HG03565 (cell line): ENCODE results near the gene EFNB1.
A peak's percentile ranks its signal among the peaks of the same experiment; 100 is the strongest.
"Not testable (repeated sequence)": the region's sequence is repeated elsewhere in the genome, so short reads cannot be mapped to it uniquely, and the experiment has no call there.

Experiments used
- ATAC-seq: cut with Tn5 transposase; IDR thresholded peaks from one replicate; pipeline ENCODE4 v1.9.1; 2021; ENCODE audit warnings: mild to moderate bottlenecking, moderate library complexity; ENCODE audit not compliant: unreplicated experiment

The EFNB1 gene

DNA sequence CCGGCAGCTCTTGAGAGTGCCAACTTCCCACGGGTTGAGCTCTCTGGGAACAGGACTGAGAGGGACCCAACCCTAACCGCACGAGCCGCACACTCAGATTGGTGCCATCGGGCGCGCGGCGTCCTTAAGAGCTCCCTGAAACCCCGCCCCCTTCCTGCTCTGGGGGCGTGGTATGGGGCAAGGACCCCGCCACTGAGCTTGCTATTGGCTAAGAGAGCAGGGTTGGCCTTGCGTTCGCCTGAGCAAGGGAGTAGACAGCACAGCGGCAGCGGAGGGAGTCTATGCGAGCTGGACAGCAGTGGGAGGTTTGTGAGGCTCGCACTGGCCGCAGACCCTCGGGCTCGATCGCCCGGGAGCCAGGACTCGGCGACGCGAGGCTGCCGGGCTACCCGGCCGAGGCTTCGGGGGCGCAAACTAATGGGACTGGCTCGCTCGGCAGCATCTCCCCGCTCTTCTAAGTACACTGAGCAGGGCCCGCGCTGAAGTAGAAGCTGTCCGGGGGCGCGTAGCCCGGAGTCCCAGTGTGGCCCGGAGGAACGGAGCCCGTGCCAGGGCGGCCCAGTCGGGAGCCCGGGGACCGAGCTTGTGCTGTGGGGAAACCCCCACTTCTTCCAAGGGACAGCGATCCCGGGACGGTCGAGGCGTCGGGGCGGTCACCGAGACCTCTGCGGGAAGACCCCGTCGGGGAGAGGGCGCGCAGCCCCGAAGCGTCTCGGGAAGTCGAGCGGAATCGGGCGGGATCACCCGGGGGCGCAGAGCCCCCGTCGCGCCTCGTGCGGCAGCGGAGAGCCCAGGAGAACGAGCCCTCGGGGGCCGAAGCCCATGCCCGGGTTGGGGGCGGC is at the start of gene EFNB1:
Gene EFNB1, plus strand, starts transcription at position 282 of the 842 bp plus-strand sequence. CDS start 756 bp downstream, outside the sequence.
- peak; percentile 90 for ATAC-seq

DNA sequence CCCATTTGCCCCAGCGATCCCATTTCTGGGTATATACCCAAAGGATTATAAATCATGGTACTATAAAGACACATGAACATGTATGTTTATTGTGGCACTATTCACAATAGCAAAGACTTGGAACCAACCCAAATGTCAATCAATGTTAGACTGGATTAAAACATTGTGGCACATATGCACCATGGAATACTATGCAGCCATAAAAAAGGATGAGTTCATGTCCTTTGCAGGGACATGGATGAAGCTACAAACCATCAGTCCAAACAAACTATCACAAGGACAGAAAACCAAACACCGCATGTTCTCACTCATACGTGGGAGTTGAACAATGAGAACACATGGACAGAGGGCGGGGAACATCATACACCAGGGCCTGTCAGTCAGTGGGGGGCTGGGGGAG is 47.5 kb upstream of the EFNB1 start:
- ATAC-seq: not testable (repeated sequence)

DNA sequence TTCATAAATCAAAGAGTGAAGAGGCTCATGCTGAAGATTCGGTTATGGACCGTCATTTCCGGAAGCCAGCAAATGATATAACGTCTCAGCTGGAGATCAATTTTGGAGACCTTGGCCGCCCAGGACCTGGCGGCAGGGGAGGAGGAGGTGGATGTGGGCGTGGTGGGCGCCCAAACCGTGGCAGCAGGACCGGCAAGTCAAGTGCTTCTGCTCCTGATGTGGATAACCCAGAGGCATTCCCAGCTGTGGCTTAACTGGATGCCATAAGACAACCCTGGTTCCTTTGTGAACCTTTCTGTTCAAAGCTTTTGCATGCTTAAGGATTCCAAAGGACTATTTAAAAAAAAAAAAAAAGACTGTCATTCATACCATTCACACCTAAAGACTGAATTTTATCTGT is 44.0 kb upstream of the EFNB1 start:
- ATAC-seq: no peak

DNA sequence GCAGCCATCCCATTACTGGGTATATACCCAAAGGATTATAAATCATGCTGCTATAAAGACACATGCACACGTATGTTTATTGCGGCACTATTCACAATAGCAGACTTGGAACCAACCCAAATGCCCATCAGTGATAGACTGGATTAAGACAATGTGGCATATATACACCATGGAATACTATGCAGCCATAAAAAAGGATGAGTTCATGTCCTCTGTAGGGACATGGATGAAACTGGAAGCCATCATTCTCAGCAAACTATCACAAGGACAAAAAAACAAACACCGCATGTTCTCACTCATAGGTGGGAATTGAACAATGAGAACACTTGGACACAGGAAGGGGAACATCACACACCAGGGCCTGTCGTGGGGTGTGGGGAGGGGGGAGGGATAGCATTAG is 42.2 kb upstream of the EFNB1 start:
- not testable (repeated sequence) for ATAC-seq

GRCh38 chrX:68789966-68790365 is 38.9 kb upstream of the EFNB1 start:
- ATAC-seq: no peak

DNA sequence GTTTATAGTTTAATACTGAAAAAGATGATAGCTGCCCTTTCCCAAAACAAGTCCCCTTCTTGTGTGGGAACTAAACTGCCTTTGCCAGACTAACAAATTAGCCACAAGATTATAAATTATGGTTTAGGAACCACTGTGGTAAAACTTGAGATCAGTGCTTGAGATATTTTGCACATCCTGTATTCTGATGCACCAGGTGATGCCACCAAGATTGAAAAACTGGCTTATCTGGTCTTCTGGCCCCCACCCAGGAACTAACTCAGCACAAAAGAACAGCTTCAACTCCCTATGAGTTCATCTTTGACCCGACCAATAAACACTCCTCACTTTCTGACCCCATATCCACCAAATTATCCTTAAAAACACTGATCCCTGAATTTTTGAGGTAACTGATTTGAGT is 36.7 kb upstream of the EFNB1 start:
- no peak for ATAC-seq

DNA sequence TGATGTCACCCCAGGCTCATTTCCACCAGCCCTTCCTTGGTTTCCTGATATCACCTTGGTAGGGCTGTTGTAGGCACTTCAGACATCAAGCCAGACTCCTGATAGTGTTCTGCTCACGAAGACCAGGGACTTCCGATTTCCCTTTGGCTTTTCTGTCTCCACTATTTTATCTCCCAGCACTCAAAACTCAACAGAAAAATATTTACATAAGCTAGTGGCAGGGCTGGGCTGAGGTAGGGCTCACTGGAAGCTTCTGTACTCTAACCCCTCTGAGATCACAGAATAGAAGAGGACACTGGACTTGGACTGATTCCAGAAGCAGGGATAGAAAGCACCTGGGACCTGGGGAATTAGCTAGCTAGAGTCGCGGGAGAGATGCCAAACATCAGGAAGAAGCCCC is 34.4 kb upstream of the EFNB1 start:
- no peak for ATAC-seq

DNA sequence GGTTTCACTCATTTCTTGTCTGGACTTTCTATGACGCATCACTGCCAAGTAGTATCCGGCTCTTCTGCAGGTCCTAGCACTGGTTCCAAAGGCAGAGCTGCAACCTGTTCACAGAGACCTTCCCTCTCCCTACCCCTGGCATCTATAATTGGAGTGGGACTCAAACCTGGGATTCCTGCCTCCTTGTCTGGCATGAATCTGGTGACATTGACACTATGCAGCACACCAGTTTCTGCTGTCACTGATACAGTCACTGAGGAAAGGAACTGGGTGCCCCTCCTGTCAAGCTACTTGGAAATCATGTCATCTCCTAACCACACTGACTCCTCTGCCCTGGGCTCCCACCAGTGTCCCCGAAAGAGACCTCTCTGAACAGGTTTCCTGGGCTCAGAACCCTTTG is 33.1 kb upstream of the EFNB1 start:
- no peak for ATAC-seq

- not testable (repeated sequence) for ATAC-seq
Observed at GRCh38 chrX:68798400-68798799, 30.4 kb upstream of the EFNB1 start.

DNA sequence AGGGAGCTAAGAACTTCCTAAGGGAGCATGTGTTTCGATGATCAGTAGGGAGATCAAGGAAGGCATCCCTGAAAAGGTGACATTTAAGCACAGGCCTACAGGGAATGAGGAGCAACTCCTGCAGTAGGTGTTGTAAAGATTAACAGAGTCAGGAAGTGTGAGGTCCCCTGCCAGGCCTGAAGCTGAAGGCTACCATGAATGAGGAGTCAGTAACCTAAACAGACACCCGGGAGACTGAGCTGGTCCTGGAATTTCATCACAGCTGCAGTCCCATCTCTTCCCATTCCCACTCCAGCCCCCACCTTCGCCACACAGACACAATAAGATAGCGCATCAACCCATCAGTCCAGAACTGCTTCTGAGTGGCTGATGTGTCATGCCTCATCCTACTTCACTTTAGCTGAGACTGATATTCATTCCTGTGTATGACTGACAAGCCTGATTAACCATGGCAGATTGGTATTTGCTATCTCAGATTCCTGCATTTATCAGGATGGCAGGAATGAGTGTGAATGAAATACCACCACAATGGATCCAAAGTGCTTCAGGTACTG is 27.0 kb upstream of the EFNB1 start:
- ATAC-seq: no peak

- ATAC-seq: no peak
Observed at GRCh38 chrX:68807818-68808217, 21.0 kb upstream of the EFNB1 start.

DNA sequence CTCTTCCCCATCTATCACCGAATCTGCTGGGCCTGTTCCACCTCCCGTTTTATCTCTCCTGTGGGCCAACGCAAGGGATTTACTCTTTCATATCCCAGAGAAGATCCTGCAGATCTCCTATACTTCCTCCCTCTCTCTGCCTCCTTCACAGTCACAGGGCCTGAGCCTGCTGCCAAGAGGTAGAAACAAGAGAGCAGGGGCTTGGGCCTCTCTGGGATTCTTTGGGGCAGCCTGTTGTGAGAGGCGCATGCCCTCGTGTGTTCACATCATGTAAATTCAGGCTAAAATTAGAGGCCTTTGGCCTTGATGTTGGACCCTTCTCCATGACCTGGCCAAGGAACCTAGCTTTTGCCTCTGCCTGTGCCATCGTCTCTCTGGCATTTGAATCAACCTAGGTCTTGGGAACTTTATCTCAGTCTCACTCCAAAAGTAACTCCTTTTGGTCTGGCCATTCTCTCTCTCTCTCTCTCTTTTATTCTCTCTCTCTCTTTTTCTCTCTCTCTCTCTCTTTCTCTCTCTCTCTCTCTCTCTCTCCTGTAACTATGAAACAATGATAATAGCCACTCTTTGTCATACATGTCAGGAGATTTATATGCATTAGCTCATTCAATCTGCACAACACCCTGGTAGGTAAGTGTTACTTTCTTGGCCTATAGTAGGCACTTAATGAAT is 20.0 kb upstream of the EFNB1 start:
- no peak for ATAC-seq

DNA sequence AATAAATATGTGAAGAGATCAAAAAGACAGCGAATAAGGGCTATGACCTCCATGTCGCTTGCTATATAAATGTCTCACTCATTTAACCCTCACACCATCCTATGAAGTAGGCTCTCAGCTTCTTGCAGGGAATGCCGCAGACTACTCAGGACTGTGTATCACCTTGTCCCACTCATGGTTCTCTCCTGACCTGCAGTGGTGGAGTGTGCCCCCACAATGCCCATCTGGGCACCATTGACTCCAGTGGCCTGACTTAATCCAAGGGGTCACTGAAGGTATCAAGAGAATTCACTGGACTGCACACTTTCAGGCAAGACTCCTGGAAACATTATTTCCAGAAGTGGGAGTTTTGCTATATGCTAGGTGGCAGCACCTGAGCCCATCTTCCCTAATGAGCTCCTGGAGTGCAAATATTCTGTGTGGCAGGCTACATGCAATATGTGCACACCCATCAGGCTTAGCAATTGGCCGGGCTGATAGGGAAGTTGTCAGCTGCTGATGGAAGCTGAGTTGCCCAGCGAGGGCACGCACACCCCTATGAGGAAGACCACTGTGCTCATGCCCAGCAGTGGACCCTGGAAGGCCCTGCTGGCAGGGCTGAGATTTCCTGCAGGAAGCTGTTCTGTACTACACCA is 8.2 kb upstream of the EFNB1 start:
- no peak for ATAC-seq

DNA sequence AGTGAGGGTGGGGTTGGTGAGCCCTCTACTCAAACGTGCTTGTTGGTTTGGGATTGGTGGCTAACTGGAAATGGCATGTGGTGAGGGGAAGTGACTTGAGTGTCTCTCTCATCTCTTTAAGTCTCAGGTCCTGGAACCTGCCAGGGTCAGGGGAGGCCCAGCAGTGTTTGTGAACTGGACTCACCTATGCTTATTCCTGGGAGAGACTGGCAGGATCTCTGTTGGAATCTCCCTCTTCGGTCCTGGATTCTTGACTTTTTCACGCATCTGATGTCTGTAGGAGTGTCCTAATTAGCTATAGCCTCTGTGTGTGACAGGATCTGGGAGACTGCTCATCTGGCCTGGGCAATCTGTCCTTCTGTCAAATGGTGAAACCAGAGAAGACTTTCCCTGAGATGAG is 7.2 kb upstream of the EFNB1 start:
- no peak for ATAC-seq

DNA sequence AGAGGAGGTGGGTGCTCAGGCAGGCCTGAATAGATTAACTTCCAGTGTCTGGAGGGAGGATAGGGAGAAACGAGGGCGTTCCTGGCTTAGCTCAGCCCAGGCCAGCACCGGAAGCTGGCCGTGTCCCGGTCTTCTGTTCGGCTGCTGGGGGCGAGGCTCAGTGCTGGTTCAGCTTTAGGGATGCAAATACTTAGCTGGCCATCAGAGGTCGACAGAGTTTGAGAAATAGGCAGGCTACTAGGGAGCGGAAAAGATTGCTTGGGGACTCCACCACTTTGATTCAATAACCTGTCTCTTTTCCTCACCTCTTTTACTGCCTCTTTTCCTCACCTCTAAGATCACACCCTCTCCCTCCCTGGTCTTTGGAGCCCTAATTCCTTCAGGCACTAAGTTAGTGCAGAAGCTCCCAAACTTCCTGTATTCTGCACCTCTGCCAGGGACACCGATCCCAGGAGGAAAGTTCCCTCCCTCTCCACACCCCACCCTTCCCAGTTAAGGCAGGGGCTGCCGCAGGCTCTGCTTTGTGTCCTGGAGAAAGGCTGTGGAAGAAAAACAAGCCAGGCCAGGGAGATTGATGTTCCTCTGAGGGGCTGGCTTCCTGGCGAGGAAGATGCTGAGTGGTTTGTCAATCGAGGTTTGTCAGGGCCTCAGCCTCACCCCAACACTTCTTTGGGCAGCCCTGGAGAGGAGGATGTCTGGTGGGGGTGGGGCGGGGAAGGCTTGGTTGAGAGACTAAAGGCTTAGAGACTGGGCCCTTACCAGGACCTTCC is 6.0 kb upstream of the EFNB1 start:
- no peak for ATAC-seq

DNA sequence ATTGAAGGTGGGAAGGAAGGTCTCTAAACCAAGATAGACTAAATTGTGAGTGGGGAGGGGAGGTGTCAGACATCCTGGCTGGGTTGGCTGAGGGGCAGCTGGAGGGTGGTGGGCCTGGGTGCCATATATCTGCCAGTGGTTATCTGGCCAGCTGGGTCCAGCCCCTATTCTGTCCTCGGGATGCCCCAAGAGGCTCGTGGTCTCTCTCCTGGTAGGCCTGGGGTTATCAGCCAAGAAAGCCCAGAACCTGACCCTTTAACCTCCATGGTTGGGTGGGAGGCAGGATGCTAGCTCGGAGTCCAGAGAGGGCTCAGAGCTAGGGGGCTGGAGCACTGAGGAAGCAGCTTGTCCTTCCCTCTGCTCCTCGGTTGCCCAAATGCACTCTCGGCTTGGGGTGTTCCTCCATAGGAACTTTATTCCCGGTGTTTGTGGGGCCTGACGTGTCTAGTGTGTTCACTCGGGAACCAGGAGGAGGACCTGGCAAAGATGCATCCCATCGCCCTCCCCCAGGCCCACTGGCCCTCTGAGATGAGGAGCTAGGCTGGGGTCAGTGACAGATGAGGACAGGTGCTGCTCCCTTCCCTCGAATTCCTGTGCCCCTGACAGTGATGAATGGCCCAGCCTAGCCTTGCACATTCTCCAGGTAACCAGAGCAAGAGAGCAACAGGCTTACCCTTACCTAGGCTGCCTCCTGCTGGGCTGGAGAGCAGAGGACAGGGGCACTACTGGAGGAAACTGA is 5.2 kb upstream of the EFNB1 start:
- ATAC-seq: no peak

GRCh38 chrX:68824152-68824433 is 4.7 kb upstream of the EFNB1 start:
- no peak for ATAC-seq

- no peak for ATAC-seq
Observed at GRCh38 chrX:68824565-68825125, 4.2 kb upstream of the EFNB1 start.

DNA sequence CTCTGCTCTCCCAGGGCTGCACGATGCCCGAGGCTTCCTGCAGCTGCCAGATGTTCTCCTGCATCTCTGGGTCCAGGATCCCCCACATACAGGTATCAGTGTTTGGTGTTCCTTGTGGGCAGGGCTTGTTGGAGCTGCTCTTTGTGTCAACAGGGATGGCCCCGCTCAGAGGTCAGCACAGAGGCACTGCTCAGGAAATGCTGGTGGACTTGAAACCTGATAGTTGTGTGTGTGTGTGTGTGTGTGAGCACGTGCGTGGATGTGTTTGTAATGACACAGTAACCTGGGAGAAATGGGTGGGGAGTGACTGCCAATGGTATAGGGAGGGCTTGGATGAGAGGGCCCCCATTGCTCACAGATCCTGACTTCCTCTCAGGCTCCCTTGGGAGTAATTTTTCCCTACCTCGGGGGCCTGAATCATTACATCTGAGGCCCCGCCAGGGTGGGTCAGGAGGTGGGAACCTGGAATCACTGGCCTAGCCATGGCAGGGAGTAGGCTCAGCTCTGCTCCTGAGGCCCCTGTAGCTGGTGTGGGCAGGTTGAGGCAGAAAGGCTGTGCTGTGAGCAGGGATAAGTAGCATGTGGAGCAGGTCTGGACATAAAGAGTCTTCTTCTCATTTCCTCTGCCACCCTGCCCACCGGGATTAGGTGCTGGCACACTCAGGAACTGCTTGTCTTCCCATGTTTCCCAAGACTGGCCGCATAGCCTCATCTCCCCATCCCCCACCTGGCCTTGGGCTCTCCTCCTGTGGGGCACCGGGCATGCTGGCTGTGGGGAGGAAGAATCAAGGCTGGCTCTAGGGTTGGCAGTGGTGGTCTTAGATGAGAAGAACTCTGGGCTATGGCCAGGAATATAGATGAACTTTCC is 2.5 kb upstream of the EFNB1 start:
- no peak for ATAC-seq
